Stomach smooth muscle (tissue), 2 donors: ENCODE results near the gene SKIC8.

Experiments used
- H3K27ac ChIP-seq: one replicate; pipeline ENCODE4 v1.7.0; 2013; ENCODE audit warnings: mild to moderate bottlenecking, low read length, inconsistent platforms
- H3K27me3 ChIP-seq, 2 donors: one replicate each; pipeline ENCODE4 v1.7.0; 2013; ENCODE audit warnings: low read length in 2 of 2; ENCODE audit not compliant: insufficient read depth in 2 of 2, control insufficient read depth in 1 of 2
- H3K36me3 ChIP-seq, 2 donors: one replicate each; pipeline ENCODE4 v1.7.0; 2013; ENCODE audit warnings: low read length in 2 of 2; ENCODE audit not compliant: control insufficient read depth in 2 of 2, insufficient read depth in 2 of 2
- H3K4me1 ChIP-seq: one replicate; pipeline ENCODE4 v1.7.0; 2013; ENCODE audit warnings: low read length; ENCODE audit not compliant: control insufficient read depth, insufficient read depth
- H3K4me3 ChIP-seq, 2 donors: one replicate each; pipeline ENCODE4 v1.7.0; 2013; ENCODE audit warnings: low read length in 2 of 2
- H3K9ac ChIP-seq, 2 donors: one replicate each; pipeline ENCODE4 v1.7.0; 2013; ENCODE audit warnings: low read length in 2 of 2, mild to moderate bottlenecking in 1 of 2
- H3K9me3 ChIP-seq, 2 donors: one replicate each; pipeline ENCODE4 v1.7.0; 2013; ENCODE audit warnings: low read length in 2 of 2; ENCODE audit not compliant: control insufficient read depth in 2 of 2
- donor health status: healthy.
- donor health status: Pancreatic carcinoma.

Gene SKIC8

DNA sequence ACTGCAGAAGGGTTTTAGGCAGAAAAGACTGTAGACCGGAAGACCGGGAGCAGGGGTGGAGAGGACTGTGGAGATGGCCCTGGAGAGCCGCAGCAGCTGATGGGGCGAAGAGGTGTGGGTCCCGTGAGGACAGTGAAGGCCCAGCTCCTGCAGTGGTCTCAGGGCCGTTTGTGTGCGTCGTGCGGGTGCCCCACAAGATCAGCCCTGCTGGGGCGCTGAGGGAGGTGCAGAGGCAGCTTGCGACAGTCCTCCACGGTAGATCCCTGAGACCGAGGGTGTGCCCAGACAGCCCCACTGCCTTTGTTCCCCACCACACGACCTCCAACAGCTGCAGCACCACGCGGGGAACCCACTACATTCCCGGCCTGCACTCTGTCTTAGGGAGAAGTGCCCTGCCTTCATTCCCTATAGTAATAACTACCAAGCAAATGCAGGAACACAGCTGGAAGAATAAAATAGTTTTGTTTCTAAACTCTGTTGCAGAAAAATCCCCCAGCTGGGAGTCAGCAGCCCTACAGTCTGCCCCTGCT is 21.7 kb upstream of the SKIC8 start:
- Histone ChIP-seq H3K27ac (no peak overlapping the region), H3K36me3 (no peaks in the 10 kb centered on the region), H3K4me3 (no peak overlapping the region), H3K4me1 (peaks cover 10% of the 10 kb centered on the region), H3K9ac (no peak overlapping the region), H3K27me3 (peaks cover 0 to 2% of the 10 kb centered on the region in 2 donors), H3K9me3 (no peaks in the 10 kb centered on the region)

DNA sequence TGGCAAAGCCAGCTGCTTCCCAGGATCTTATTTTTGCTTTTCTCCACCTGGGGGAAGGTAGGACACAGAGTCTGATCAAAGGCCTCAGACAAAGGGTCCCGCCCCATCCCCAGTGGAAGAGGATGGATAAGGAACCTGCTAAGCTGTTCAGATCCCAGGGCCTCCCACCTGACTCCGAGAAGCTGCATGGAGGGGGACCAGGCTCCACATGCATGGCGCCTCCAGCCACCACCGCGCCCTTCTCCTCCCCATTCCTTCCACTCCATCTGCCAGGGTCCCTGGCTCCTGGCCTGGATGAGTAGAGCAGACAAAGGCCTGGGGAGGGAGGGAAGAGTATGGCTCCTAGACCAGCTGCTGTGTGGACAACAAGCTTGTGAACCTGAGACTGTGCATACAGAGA is 20.8 kb upstream of the SKIC8 start:
- H3K27me3 ChIP-seq, result peaks cover 0 to 2% of the 10 kb centered on the region in 2 donors
- H3K4me3 ChIP-seq, result no peak overlapping the region
- H3K9ac ChIP-seq, result no peak overlapping the region
- H3K9me3 ChIP-seq, result no peaks in the 10 kb centered on the region
- H3K4me1 ChIP-seq, result peaks cover 5% of the 10 kb centered on the region
- no peaks in the 10 kb centered on the region for H3K36me3 ChIP-seq
- H3K27ac ChIP-seq, result no peak overlapping the region

DNA sequence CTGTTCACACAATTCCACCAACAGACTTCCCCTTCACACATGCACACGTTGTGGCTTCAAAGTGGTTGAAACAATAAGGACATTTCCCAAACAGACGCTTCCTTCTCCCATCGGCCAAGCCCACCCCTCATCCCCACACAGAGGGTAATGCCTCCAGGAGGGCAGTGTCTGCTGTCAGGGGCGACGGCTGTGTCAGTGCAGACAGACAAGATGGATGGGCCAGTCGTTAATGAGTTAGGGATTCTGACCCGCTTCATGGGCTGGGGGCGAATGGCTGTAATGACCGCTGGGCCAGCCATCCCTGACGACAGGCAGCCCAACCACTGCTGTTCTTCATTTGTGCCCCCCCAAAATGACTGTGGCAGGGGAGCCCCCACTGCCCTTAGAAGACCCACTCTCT is 20.2 kb upstream of the SKIC8 start:
- Histone ChIP-seq H3K36me3 (no peaks in the 10 kb centered on the region), H3K9me3 (no peaks in the 10 kb centered on the region)

DNA sequence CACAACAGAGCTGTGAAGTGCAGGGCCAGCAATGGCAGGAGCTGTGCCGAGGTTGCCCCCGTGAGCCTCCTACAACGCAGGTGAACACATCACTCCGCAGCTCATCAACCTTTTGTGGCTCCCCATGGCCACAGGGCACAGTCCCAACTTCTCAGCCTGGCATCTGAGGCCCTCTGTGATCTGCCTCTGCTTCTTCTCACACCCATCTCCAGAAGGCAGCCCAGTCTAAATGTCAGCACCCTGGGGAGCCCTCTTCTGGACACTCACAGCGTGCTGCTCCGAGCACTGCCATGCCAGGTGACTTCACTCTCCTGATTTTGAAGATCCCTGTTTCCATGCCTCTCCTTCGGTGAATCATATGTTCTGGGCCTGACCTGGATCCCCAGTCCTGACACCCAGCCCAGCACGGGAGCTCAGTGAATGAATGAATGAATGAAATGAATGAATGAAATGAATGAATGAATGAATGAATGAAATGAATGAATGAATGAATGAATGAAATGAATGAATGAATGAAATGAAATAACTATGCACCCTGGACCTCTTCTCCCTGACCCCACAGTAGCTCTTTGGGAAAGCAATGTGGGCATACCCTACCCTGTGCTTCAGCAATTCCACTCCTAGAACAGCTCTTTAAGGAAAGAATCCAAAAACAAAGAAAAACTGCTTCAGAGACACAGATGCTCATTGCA is 17.9 kb upstream of the SKIC8 start:
- no peak overlapping the region for H3K4me3 ChIP-seq
- no peaks in the 10 kb centered on the region for H3K9me3 ChIP-seq
- no peak overlapping the region for H3K9ac ChIP-seq
- peaks cover 0 to 2% of the 10 kb centered on the region in 2 donors for H3K27me3 ChIP-seq
- no peak overlapping the region for H3K27ac ChIP-seq
- H3K36me3 ChIP-seq, result no peaks in the 10 kb centered on the region
- no peaks in the 10 kb centered on the region for H3K4me1 ChIP-seq

More for the DNA sequence above, 20.2 kb upstream of the SKIC8 start:
- Histone ChIP-seq H3K4me1 (no peaks in the 10 kb centered on the region), H3K9ac (no peak overlapping the region), H3K27ac (no peak overlapping the region), H3K27me3 (peaks cover 0 to 2% of the 10 kb centered on the region in 2 donors), H3K4me3 (no peak overlapping the region)

DNA sequence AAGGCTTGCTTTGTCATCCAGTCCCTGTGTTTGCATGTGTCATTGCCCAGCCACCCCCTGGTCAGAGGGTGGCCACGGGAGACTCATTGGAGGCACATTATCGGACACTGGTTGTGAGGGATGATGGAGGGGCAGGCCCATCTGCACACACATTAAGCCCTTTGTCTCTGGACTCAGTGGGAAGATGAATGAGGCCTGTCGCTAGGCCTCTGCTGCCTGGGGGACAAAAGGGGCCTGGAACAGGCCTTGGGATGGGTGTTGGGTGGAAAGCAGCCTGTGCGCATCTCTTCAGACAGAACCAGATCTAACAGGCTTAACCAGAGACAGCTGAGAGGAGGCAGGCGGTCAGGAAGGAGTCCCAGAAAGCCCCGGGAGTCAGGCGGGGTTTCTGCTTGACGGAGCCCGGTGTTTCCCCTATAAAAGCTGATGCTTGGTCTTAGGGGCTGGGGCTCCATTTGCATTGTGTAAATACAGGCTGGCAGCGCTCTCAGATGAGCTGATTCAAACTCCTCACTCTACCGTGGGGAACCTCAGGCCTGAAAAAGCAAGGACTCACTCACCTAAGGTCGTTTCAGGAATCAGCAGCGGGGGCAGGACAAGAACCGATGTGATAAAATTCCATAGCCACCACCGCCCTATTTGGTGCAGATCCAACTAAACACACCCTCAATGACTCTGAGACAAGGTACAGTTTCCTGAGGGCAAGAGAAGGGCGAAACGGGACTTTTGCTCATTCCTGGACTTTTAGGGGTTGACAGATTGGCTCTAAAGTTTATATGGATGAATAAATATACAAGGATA is 17.1 kb upstream of the SKIC8 start:
- no peaks in the 10 kb centered on the region for H3K36me3 ChIP-seq
- no peaks in the 10 kb centered on the region for H3K9me3 ChIP-seq
- H3K27ac ChIP-seq, result no peak overlapping the region
- H3K9ac ChIP-seq, result no peak overlapping the region
- H3K27me3 ChIP-seq, result peaks cover 0 to 2% of the 10 kb centered on the region in 2 donors
- H3K4me3 ChIP-seq, result no peak overlapping the region
- H3K4me1 ChIP-seq, result no peaks in the 10 kb centered on the region

DNA sequence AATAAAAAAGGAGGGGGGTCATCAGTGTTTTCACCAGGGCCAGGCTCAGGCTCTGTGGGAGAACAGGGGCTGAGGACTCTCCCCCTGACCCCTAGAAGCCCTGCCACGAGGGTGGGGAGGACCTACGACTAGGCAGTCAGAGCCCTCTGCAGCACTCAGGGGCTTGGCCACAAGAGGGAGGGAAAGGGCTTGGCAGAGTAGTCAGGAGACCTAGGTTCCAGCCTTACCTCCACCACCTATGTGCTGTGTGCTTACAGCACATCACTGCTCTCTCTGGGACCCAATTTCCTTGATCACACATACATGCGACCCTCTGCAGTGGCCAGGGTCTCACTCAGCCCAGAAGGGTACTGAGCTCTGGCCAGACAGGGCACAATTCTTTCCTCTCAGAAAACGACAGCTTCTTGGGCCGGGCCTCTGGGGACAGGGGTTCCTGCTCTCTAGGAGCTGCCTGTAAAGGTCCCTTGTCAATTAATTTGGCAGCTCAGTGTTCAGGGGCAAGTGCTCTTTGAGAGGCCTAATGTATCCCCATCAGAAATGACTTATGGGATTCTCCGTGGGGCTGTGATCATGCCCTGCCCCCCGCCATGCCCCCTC is 16.4 kb upstream of the SKIC8 start:
- H3K27me3 ChIP-seq, result peaks cover 0 to 2% of the 10 kb centered on the region in 2 donors
- no peaks in the 10 kb centered on the region for H3K9me3 ChIP-seq
- no peaks in the 10 kb centered on the region for H3K36me3 ChIP-seq
- H3K4me1 ChIP-seq, result no peaks in the 10 kb centered on the region
- no peak overlapping the region for H3K4me3 ChIP-seq
- no peak overlapping the region for H3K27ac ChIP-seq
- no peak overlapping the region for H3K9ac ChIP-seq

DNA sequence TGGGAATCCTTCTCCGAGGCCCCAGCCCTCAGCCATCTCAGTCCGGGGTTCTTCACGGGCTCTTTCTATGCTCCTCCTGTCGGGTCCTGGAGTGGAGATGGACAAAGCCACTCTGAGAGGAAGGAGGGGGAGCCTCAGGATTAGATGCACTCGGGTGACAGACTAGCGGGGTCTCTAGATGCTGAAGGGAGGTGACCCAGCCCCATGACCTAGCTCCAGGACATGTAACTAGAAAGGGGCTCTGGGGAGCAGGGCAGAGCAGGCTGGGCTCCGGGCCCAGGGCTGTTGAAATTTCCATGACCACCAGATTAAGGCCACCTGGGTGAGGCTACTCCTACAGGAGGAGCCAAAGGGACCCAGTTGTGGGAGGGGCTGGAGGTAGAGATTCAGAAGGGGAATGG is 14.8 kb upstream of the SKIC8 start:
- no peaks in the 10 kb centered on the region for H3K36me3 ChIP-seq
- no peak overlapping the region for H3K27ac ChIP-seq
- no peaks in the 10 kb centered on the region for H3K4me1 ChIP-seq
- H3K9me3 ChIP-seq, result no peaks in the 10 kb centered on the region
- H3K9ac ChIP-seq, result no peak overlapping the region
- no peaks in the 10 kb centered on the region for H3K27me3 ChIP-seq
- H3K4me3 ChIP-seq, result no peak overlapping the region

DNA sequence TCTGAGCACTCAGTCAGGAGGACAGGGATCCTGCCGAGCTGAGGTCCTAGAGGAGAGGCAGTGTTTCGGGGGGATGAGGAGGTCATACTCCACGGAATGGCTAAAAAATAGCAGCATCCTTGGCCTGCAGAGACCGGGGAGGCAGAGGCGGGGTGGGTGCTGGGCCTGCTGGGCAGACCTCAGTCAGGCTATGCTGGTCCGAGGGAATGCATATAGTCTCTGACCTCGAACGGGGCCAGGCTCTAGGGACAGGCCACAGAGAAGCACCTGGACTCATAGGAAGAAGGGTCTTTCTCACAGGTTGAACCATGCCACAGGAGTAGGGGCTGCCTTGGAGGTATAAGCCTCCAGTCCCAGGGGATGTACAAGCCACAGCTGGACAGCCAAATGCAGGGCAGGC is 14.0 kb upstream of the SKIC8 start:
- Histone ChIP-seq H3K9me3 (no peaks in the 10 kb centered on the region), H3K9ac (no peak overlapping the region), H3K4me1 (peaks cover 3% of the 10 kb centered on the region), H3K27ac (no peak overlapping the region), H3K36me3 (no peaks in the 10 kb centered on the region), H3K4me3 (no peak overlapping the region), H3K27me3 (peaks cover 0 to 2% of the 10 kb centered on the region in 2 donors)

DNA sequence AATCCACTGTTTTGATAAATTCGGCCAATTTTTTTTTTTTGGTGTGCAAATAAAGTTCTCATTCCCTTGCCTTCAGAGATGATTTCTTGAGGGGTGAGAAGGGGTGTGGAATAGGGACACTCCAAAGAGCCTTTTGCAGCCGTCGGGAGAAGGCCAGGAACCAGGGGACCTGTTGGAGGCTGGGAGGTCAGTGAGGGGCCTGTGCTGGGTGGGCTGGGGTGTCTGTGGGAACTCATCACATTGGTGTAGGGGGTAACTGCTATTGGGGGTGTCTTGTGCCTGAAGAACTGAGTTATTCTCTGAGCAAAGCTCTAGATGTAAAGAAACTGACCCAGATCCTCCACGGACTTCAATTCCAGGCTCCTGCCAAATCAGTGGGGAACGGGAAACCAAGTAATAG is 13.5 kb upstream of the SKIC8 start:
- H3K4me1 ChIP-seq, result peaks cover 4% of the 10 kb centered on the region
- peaks cover 0 to 4% of the 10 kb centered on the region in 2 donors for H3K27me3 ChIP-seq
- no peaks in the 10 kb centered on the region for H3K9me3 ChIP-seq
- no peak overlapping the region for H3K27ac ChIP-seq
- no peak overlapping the region for H3K4me3 ChIP-seq
- no peak overlapping the region for H3K9ac ChIP-seq
- H3K36me3 ChIP-seq, result no peaks in the 10 kb centered on the region

DNA sequence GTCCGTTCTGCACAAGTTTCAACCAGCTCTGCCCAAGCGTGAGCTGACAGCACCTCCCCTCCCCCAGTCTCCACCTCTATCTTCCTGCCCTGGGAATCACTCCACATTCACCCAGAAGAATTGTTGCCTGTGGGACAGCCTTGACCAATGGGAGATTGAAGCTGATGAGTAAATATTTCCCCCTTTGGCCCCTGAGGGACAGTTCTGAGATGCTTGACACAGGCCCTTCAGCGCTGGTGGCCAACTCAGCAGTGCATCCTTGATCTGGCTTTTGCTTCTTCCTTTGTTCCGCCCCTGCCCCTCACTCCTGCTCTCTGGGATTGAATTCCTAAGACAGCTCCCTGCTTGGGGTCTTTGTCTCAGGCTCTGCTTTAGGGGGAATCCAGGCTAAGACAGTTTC is 13.1 kb upstream of the SKIC8 start:
- Histone ChIP-seq H3K27ac (no peak overlapping the region), H3K4me1 (peaks cover 4% of the 10 kb centered on the region), H3K36me3 (no peaks in the 10 kb centered on the region), H3K9ac (no peak overlapping the region), H3K9me3 (no peaks in the 10 kb centered on the region), H3K27me3 (peaks cover 0 to 4% of the 10 kb centered on the region in 2 donors), H3K4me3 (no peak overlapping the region)
